GOT3 (cell line): ENCODE measurements around the gene OVCH1.
"Not testable (repeated sequence)": the region's sequence is repeated elsewhere in the genome, so short reads cannot be mapped to it uniquely, and the experiment has no call there.

Experiments used
- DNase-seq: peaks from one replicate; lab custom pipeline; 2025; ENCODE audit warnings: mixed read lengths; lab: John Stamatoyannopoulos, UW

Gene OVCH1

DNA sequence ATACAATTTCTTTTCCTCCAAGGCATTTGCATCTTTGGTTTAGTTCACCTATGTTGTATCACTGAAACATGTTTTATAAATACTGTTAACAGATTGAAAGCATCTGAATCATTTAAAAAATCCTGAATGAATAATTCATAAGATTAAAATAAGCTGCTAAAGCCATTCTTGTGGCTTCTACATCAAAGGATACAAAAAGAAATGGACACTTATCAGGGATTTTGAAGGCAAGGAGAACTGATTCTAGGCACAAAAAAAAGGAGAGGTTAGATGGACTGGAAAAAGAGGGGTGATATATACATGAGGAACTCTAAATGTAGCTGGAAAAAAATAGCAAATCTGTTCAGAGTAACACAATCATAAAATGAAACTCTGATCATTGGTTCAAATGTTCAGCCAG is 5.8 kb upstream of the OVCH1 start:
- DNase-seq: no peak

DNA sequence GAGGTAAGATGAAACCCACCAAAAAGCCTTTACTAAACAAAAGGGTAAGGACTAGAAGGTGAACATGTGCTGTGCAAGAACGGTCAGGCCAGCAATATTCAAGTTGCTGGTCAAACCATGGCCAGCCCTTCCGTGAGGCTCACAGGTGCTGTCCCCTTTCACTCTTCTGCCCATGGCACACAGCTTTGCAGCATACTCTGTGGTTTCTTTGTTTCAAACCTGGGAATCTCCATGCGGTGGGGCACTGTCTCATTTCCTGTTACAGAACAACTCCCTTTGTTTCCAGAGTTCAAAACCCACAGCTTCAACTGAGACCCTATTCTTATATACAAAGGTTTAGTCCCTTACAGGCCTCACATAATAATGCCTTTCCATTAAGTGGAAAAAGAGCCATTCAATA is 1.7 kb upstream of the OVCH1 start:
- DNase-seq: no peak

DNA sequence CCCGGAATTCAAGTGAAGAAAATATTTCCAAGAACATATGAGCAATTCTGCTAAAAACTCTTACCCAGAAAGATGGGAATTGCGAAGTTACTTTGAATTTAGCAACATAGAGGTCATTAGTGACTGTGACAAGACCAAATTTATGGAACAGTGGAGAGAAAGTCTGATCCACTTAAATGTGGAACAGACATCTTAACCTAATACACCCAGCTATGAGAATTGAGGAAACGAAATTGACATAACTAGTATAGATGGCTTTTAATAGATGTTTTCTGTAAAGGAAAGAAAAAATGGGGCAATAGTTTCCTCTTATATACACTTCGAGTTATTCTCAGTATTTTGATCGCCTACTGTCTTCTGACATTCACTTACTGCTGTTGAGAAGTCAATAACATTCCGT is 4.6 kb downstream of the OVCH1 start:
- DNase-seq: no peak

DNA sequence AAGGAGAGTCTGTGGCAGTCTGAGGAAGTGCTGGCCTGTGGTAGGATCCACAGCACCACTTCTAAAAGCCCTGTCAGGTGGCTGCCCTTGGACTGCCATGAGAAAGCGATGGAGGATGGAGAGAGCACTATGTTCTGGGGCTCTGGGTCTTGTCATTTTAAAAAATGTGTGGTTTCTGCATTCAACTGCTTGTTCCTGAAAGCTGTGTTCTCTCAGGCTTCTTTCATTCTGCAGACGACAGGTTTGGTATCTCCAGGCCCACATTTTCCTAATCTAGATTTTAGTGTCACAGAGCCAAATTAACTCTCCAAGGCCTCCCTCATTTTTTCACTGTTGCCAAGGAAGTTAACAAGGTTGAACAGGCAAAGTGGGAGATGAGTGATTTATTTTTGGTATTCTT is 10.5 kb downstream of the OVCH1 start:
- no peak for DNase-seq

DNA sequence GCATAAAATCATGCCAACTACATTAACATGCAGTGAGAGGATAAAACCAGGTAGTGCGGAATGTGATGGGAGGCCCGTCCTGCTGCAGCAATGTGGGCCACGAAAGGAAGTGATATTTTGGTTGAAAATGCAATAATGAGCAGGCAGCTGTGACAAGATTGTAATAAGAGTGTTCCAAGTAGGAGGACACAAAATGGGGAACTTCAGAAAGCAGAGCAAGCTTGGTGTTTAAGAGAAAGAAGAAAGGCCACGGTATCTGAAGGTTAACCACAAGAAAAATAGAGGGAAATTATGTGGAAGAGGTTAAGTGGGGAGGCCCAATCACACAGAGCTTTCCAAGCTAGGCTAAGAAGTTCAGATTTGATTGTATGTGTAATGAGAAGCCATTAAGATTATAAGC is 34.3 kb downstream of the OVCH1 start:
- DNase-seq: no peak

DNA sequence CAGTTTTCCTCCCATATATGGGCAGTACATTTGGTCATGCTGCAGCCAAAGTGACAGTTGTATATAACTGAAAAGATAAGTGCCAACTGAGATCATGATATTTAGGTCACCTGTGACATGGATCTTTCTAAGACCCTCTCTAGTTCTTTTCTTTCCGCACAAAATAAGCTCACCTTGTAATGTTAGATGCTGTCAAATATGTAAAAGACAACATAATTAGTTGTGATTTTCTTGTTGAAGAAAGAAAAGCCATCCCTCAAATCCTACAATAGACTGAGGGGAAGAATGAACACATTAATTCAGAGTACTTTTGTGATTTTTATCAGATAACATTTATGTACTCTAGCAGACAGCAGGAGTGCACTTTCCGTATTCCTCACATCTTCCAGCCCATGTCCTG is 37.4 kb downstream of the OVCH1 start:
- DNase-seq: no peak

DNA sequence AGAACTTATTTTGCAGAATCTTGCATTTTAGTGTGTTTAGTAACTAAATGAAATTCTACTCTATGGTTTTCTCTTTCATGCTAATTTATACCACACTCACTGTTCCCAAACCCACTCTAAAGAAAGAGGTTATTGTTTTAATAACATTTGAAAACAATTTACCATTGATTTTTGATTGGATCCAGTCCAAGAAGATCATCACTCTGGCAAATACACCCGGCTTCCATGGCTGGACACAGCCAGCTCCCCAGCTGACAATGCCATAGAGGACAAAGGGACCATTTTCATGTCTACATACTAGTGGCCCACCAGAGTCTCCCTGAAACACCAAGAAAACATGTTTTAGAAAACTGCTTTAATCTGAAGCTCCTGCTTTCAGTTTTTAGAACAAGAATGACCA is 42.4 kb downstream of the OVCH1 start:
- DNase-seq: no peak

DNA sequence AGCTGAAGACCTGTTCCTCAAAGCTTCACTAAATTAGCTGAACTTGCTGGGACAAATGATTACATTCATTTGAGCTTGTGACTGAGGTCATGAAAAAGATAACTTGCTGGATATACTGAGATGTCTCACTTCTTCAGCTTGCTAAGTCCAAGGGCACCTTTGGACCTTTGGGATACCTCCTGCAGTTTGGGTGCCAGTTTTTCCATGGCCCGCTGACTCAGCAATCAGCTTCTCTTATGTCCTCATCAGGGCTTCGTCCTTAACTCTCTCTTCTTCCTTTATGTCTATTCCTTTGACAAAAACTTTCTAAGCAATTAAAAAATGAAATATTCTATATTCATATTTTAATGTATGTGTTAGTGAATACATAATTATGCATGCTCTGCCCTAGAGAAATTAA is 45.6 kb downstream of the OVCH1 start:
- DNase-seq: no peak

DNA sequence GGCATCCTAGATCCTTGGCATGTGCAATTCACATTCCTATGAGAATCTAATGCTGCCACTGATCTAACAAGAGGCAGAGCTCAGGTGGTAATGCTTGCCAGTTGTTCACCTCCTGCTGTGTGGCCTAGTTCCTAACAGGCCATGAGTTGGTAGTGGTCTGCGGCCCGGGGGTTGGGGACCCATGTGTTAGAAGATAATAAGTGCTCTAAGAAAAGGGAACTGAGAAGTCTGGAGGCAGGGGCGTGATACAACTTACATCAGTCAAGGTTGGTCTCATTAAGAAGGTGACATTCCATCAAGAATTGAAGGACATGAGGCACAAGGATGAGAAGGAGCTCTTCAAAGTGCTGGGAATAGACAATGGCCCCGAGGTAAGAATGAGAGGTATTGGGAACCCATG is 49.3 kb downstream of the OVCH1 start:
- DNase-seq: no peak

DNA sequence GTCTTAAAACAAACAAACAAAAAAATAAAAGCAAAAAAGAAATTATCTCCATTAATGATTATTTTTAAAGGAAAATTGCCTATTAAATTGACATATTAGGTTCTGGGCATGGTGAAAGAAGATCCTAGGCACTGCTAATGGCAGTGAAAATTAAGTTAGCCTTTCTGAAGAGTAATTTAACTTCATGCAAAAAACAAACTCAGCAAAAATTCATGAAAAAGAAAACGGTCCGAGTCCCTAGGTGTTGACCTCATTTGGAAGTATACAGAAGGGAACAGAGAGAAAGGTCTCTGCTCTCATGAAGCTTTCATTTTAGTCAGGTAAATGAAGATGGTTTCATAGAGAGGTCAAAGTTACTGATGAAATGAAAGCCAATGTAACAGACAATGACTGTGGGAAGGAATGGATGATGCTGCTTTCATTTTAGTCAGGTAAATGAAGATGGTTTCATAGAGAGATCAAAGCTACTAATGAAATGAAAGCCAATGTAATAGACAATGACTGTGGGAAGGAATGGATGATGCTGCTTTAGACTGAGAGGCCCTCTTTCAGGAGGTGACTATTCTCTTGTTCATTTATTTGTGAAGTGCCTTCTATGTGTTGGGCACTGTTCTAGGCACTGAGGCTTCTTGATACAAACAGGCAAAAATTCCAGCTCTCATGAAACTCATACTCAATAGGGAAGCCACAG is 50.1 kb downstream of the OVCH1 start:
- DNase-seq: no peak

DNA sequence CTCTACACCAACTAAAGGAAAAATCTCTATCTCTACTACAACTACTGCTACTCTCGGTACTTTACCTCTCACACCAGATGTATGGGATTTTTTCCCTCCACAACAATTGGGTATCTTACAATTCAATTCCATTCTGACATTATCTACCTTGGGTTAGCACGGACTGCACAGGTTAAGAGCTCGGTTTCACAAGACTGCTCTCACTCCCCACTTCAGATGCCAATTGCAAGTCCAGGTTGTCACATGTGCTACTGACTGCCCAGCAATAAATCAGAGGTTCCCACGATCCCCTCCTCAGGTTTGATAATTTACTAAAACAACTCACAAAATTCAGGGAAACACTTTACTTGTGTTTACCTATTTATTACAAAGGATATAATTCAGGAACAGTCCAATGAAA is 58.0 kb downstream of the OVCH1 start:
- DNase-seq: no peak

DNA sequence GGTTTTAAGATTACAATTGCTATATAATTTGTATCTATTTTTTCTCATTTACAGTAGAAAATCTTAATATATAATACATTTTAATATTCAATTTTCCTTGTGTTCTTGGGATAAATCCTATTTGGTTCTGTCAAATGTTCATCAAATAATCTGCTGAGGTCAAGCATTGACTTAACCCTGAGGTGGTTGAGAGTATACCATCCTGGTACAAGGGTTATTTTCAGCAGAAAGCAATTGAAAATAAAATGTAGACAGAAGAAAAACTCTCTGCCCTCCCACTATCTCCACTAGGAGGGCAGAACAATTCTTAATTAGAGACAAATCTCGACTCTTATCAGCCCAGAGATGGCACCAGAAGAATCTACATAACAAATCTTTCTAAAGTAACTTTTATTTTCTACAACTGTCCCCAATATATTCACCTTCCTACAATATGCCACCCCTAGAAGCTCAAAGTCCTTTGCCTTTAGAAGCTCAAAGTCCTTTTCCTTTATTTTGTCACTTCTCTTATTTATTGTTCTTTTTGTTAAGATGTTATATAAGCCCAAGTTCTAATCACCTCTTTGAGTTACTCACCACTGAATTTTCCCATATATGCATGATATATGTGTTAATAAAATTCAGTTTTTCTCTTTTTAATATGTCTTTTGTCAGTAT is 58.6 kb downstream of the OVCH1 start:
- no peak for DNase-seq

DNA sequence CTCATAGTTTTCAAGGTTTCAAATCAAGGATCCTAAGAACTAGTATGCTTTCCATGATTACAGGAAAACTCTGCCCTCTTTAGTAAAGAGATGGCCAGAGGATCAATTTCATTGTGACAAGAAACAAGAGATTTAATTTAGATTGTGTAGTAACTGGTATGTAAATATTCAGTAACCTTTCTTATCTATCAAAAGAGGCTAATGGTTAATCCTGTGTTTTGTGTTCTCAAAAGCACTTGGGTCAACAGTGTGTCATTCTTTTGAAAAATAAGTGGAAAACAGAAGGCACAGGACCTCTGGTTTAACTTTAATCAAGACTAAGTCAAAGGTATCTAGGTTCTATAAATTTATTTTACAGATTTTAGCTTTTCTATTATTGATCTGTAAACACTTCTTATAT is 59.9 kb downstream of the OVCH1 start:
- no peak for DNase-seq

DNA sequence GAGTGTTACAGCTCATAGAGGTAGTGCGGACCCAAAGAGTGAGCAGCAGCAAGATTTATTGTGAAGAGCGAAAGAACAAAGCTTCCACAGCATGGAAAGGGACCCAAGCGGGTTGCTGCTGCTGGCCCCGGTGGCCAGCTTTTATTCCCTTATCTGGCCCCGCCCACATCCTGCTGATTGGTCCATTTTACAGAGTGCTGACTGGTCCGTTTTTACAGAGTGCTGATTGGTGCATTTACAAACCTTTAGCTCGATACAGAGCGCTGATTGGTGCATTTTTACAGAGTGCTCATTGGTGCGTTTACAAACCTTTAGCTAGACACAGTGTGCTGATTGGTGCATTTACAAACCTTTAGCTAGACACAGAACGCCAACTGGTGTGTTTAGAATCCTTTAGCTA is 60.7 kb downstream of the OVCH1 start:
- not testable (repeated sequence) for DNase-seq

DNA sequence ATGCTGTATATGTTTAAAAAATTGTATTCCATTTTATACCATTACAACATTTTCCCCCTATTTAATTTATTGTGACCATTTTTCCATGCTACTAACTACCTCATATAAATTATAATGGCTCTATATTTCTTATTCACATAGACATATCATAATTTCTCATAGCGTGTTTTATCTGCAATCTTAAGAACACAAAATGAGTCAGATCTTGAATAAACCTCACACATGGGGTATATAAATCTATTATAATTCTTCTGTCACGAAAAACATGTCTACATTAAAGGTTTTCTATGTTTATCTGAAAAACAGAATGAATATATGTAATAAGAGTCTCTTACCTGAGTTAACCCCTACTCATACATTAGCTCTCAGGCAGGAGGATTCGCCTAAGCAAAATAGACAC is 66.0 kb downstream of the OVCH1 start:
- DNase-seq: no peak

DNA sequence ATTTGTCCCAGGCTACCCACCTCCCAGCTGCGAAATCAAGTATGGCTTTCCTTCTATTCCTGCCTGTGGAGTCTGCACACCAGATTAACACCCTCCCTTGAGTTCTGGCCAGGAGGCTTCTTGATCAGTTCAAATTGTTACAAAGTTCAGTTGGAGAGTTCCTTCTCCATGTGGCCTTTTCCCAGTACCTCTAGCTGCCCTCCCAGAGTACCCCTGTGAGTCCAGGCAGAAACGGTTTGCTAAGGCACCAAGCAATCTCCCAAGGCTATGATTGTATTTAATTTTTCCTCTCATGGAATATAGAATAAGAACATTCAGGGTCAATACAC is 66.8 kb downstream of the OVCH1 start:
- no peak for DNase-seq

DNA sequence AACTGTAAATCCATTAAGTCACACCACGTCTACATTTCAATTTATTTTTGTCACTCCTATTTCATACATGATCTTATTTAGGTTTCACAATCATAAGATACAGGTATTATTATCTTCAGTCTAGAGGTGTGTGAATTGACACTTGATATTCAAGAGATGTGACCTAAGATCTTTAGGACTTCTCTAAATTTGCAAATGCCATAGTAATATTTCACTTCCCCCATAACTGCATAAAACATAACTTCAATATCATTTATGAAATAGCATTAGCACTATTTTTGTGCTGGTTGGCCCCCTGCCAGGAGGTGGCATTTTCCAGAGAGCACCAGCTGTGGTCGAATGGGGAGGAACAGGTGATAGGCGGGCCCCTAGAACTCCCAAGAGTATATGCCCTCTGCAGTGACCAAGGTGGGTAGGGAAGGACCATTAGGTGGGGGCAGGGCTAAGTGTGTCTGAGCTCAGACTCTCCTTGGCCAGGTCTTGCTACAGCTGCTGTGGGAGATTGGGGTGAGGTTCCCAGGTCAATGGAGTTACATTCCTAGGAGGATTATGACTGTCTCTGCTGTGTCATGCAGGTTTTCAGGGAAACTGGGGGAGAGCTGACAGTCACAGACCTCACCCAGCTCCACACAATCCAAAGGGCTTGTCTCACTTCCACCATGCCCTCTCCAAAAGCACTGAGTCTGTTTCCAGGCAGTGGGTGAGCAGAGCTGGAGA is 67.3 kb downstream of the OVCH1 start:
- DNase-seq: no peak

DNA sequence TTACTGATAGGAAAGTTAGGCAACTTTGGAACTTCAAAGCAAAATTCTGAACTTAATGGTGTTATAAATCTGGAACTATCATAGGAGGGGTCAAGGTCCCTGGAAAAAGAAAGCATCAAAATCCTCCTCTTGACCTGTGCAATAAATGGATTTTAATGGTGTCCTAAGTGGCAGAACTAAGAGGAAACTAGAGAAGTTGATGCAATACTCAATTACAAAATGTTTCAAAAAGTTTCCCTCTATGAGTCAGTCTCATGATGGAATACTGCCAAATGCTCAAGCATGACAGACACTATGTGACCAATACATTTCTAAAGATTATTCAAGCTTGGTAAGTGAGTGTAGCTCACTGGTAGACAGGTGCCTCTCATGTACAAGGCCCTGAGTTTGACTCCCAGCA is 68.9 kb downstream of the OVCH1 start:
- no peak for DNase-seq

DNA sequence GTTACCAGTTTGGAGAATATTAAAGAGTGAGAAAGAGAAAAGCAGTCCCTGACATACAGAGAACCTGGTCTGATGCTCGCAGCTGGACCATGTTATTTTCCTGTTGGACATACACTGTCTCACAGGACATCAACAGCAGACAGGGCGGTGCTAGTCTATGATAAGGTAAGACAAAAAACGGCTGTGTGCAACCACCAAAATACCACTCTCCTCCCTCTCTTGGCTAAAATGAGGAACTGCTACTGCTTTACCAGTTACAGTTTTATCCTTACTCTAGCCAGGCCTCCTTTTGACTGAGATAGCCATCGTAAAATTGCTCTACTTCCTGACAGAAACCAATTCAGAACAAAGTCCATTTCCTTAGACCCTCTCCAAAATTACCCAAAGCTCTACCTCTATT is 69.5 kb downstream of the OVCH1 start:
- DNase-seq: no peak

DNA sequence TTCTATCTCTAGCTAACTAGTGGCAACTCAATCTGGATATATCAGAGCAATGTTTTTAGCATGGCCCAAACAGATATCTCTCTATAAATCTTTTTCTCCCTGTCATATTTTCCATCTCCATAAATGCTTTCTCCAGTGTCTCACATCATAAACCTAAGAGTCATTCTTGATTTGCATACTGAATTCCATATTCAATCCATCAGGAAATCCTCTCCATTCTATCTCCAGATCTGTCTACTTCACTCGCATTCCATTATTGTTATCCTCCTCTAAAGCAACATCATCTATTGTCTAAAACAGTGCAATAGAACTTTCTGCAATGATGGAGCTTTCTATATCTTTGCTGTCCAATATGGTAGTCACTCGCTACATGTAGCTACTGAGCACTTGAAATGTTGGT is 71.0 kb downstream of the OVCH1 start:
- no peak for DNase-seq

DNA sequence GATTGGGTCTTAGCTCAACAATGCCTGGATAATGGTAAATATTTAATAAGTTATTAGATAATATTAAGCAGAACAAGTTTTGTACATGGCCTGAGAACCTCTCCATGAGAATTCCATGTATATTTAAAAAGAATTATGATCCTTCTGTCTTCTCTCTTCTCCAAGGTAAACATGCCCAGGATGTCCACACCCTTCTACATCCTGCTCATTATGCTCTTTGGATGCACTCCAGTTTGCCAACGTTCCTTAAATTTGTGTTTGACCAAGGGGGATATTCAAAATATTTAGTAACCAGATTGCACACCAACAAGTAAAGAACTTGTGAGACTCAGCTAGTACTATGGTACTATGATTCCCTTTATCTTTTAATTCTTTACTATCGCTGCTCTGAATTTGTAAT is 71.8 kb downstream of the OVCH1 start:
- DNase-seq: no peak

DNA sequence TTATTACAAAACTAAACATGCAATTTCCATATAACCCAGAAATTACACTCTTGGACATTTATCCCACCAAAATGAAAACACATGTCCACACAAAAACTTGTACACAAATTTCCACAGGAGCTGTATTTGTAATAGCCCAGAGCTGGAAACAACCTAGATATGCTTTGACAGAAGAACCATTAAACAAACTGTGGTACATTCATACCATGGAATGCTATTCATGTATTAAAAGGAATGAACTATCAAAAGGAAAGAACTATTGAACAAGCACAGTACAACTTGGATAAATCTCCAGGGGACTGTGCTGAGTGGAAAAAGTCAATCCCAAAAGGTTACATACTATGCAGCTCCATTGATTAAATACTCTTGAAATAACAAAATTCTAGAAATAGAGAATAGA is 80.7 kb downstream of the OVCH1 start:
- DNase-seq: no peak

DNA sequence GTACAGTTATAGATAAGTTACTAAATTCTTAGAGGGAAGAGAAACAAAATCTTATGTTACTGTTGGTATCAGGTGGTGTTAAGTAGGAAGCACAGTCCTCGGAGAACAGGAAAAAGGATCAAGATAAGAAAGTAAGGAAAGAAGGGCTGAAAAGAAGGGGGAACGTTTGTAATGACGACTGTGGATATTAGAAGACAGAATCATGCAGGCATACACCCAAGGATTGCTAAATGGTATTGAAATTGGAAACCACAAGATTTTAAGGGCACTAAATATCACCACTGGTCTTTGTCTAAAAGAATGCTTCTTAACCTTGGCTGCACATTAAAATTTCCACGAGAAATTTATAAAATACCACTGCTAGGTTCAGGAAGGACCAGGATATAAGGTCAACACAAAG is 82.4 kb downstream of the OVCH1 start:
- DNase-seq: no peak

DNA sequence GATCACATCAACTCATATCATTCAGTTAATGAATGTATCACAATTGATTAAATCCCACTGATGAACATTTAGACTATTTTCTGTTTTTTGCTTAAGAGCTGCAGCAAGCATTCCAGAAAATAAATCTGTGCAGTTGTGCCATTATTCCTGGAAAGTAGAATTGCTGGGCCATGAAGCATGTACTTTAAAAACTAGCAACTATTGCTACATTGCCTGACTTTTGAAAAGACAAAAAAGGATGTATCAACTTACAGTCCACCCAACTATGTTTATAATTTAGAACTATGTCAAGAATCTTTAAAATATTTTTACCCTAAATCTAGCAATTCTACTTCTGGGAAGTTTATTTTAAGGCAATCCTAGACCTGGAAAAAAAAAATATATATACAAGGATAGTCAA is 83.1 kb downstream of the OVCH1 start:
- no peak for DNase-seq
